ENCODE measurements around the gene NEURL1.

DNA sequence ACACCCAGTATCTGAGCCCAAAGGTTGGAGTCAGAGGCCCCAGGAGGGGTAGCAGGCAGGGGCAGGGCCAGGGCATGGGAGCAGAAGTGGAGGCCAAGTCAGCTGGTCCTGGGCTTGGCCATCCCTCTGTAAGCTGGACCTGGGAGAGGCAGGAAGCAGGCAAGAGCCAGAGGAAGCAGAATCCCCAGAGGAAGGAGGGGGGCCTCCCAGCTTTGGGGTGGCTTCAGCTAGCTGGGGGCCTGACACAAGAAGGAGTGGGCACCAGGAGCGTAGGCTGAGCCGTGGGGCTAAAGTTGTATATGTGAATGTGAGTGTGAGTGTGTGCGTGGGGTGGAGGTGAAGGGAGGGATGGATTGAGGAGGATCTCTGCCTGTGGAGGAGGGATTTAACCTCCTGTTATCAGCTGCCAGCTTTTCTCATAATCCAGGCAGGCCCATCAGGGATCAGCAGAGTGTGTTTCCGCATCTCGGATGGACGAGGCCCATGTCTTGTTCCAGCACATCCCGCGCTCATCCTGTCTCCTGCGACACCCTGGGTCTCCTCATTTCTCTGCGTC, 54.0 kb downstream of the NEURL1 start:
- TF ChIP-seq, protein P1, sequence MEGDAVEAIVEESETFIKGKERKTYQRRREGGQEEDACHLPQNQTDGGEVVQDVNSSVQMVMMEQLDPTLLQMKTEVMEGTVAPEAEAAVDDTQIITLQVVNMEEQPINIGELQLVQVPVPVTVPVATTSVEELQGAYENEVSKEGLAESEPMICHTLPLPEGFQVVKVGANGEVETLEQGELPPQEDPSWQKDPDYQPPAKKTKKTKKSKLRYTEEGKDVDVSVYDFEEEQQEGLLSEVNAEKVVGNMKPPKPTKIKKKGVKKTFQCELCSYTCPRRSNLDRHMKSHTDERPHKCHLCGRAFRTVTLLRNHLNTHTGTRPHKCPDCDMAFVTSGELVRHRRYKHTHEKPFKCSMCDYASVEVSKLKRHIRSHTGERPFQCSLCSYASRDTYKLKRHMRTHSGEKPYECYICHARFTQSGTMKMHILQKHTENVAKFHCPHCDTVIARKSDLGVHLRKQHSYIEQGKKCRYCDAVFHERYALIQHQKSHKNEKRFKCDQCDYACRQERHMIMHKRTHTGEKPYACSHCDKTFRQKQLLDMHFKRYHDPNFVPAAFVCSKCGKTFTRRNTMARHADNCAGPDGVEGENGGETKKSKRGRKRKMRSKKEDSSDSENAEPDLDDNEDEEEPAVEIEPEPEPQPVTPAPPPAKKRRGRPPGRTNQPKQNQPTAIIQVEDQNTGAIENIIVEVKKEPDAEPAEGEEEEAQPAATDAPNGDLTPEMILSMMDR (IDR thresholded peaks at IDR 0.05) = no peak
- no peak for TF ChIP-seq EP300 (IDR thresholded peaks at IDR 0.05)

Data from tibial nerve (tissue), 4 donors.